Occipital lobe (tissue), 2 donors: ENCODE data around the gene TNNI2. TPM values are rescaled to one million over a fixed set of nuclear protein-coding genes. Genes with fewer than 3 reads are reported as not detected.

Experiments used
- DNase-seq: peaks from one replicate; lab custom pipeline; 2025; lab: John Stamatoyannopoulos, UW
- total RNA-seq: library from RNA; depleted of rRNA; stranded (reverse); fragments of >200 nt; gene quantifications from one replicate; pipeline ENCODE4 v1.2.3, GENCODE V29; 2014

Gene TNNI2
- total RNA-seq, 1 donor from 2014 or later = 0.62 TPM

DNA sequence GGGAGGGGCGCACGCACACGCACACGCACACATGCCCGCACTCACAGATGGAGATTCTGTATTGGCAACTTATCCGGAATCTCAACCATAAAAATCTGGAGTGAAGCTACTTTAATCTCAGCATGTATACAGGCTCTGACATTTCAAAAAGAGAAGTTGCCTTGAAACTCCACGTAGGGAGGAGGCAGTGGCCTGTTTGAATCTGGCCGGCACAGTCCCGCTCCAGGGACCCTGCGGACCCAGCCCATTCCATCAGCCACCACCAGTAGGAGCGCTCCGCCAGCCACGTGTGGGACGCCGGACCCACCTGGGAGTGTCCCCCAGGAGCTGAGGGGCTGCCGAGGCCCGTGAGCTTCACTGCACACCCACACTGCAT is 5.9 kb upstream of the TNNI2 start:
- DNase-seq = no peak

DNA sequence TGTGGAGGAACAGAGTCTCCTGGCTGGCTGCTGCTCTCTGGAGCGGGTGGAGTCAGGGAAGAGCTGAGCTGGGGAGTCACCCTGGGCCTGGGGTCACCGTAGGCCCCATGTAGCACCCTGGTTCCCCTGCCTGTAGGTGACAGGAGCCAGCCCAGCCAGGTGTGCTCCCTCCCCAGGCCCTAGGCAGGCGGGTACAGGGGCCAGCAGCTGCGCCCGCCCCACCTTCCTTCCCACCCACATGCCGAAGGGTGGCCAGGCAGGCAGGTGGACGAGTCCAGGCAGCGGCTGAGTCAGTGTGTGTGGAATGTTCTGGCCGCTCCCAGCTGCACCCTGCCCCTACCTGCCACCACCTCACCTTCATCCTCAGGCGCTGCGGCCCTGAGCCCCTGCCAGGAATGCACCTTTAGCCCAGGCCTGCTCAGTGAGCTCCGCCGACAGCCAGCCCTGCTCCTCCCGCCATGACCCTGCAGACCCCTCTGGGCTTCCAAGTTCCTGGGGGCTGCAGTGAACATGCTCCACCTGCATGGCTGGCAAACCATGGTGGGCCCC is 4.6 kb upstream of the TNNI2 start:
- DNase-seq = no peak

DNA sequence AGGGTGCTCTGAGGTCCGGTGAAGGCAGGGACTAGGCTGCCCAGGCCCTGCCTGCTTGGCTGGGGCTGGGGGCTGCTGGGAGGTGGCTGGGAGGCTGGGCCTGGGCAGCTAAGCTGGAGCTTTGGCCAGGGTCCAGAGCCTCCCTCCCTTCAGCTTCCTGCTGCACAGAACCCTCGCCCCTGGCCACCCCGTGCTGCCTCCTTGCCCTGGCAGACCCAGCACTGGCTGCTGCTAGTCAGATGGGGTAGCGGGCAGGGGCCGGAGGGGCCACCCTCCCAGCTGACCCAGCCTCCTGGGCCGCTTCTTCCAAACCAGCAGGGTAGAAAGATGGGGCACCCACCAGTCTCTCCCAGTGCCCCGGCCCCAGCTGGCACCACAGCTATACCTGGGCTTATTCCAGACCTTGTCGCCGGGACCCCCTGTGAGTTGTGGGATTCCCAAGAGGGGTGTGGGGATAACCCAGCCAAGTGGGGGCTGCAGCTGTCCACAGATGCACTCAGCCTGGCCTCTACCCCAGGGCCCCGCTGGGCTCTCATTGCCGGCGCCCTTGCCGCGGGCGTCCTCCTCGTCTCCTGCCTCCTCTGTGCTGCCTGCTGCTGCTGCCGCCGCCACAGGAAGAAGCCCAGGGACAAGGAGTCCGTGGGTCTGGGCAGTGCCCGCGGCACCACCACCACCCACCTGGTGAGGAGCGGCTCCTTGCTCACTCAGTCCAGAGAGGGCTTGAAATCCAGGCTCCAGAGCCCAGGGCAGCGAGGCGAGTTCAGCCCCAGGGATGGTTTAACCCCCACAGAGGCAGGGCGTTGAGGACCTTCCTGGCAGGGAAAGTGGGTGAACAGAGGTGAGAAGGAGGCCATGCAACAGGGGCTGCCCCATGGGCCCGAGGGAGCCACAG is 3.8 kb upstream of the TNNI2 start, which contains the start of gene SYT8:
Gene SYT8 (plus strand): TSS at position 212 of the 892 bp plus-strand sequence. CDS start 116 bp downstream, at position 328.
- DNase-seq = no peak

DNA sequence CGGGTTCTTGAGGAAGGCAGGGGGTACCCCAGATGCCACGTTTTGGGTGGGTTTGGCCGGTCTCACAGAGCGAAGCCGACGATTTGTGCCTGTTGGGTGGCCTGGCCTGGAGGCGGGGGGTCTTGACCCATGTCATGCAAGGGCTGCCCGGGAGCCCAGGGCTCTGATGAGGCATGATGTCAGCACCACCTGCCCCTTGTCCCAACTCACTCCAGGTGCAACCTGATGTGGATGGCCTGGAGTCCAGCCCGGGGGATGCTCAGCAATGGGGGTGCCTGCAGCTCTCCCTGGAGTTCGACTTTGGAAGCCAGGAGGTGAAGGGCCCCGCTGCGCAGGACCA is 3.1 kb upstream of the TNNI2 start:
- no peak for DNase-seq

DNA sequence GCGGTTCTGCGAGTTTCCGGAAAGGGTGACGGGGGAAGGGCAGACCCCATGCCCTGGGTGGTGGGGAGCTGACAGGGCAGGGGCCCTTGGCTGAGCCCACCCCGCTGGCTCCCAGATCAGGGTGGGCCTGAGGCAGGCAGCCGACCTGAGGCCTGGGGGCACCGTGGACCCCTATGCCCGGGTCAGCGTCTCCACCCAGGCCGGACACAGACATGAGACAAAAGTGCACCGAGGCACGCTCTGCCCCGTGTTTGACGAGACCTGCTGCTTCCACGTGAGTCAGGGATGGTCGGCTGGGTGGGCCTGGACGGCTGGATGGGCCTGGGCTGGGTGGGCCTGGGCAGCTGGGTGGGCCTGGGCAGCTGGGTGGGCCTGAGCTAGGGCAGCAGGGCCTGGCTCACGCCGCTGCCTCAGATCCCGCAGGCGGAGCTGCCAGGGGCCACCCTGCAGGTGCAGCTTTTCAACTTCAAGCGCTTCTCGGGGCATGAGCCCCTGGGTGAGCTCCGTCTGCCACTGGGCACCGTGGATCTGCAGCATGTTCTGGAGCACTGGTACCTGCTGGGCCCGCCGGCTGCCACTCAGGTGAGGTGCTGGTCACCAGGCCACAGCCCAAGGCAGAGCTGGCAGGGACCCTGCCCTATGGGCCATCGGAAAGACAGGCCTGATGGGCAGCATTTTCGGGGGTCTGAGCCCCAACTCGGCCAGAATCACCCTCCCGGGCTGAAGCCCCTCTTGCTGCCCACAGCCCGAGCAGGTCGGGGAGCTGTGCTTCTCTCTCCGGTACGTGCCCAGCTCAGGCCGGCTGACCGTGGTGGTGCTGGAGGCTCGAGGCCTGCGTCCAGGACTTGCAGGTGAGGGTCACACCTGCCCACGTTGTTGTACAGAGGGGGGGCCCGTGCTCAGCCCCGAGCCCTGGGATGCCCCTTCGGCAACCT is 2.5 kb upstream of the TNNI2 start:
- DNase-seq = no peak

DNA sequence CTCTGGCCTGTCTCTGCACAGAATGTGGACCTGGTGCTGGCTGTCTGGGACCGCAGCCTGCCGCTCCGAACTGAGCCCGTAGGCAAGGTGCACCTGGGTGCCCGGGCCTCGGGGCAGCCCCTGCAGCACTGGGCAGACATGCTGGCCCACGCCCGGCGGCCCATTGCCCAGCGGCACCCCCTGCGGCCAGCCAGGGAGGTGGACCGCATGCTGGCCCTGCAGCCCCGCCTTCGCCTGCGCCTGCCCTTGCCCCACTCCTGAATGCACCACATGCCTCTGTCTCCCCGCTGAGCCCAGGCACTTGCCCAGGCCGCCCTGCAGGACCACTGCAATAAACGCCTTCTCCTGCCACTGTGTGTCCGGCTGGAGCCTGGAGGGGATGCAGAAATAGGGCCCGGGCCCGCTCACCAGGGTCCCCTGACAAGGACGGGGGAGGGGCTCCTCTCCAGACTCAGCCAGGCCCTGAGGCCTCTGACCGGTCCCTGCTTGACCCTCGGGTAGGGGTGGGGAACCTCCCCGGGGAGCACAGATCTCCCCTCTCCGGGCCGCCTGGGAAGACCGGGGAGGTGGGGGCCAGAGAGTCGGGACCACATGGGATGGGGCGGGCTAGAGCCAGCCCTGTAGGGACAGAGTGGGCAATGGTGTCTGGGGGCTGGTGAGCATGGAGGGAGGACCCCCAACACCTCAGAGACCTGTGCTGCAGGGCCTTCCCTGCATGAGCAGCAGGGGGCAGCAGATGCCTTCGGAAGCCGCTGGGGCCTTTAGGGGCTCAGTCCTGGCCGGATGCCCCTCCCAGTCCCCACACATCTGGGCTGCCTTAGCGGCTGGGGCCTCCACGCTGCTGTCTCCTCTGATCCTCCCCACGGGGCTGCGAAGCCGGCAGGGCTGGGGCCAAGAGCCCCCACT is 1.4 kb upstream of the TNNI2 start:
- DNase-seq = no peak

DNA sequence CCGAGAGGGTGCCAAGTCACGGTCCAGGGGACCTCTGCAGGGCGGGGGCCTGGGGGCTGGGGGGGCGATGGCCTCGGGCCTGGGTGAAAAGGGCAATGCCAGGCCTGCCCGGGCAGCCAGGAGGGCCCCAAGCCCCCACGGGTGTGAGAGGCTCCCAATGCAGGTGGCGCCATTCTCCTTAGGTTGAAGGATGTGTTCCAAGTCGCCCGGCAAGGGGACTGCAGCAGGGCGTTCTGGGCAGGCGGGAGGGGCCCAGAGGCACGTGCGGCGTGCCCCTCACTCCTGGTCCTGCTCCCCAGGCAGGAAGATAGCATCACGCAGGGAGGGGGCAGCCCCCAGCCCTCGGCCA is 730 bp upstream of the TNNI2 start:
- no peak for DNase-seq

DNA sequence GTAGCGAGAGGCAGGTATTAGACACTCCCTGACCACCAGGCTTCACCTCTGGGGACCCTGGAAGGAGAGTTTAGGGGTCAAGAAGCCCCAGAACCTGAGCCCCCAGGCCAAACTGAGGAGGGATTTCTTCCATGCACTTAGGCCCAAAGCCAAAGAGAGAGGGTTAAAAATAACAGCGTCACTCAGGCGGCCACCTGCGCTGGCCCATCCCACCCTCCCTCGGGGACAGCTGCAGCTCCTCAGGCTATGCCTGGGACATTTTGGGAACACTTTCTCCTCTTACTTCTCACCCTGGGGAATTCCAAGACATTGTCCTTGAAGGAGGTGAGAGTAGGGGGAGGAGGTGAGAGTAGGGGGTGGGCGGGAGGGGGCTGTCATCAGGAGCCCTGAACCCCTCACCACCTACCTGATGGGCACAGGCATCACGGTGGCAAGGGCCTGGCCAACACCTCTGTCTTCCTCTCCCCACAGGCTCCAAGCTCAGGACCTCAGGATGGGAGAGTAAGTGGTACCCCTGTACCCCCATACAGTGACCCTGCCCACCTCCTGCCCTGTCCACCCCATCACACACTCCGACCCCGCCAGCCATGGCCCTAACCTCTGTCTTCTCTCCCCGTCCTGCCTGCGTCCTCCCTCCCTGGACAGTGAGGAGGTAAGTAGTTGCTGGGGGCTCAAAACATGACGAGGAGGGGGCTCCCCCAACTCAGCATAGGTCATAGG is 583 bp downstream of the TNNI2 start:
- DNase-seq = no peak

DNA sequence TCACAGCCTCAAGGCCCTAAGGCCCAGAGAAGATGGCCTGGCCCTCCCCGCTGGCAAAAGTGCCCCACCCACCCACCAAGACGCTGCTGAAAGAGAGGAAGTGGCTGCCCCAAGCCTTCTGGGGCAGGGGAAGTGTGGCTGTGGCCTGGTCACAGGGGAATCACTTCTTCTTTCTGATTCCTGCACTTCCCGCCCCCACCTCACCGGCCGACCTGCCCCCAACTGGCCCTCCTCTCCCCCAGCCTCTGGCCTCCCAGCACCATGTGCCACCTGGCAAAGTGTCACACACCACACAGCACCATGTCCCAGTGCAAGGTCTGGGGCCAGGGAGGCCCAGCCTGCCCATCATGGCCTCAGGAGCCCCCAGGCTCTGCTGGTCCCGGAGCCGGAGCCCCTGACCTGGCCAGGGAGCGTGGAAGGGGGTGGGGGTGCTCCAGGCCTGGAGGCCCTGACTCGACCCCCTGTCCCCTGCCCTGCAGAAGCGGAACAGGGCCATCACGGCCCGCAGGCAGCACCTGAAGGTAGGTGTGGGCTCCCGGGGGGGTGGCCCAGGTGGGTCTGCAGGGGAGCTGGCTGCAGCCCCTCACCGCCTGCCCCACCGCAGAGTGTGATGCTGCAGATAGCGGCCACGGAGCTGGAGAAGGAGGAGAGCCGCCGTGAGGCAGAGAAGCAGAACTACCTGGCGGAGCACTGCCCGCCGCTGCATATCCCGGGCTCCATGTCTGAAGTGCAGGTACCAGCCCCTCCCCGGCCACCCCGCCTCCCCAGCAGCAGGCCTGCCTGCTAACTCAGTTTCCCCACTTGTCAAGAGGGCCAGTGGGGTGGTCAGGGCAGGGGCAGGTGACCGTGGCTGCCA is 1.4 kb downstream of the TNNI2 start:
- DNase-seq = no peak

DNA sequence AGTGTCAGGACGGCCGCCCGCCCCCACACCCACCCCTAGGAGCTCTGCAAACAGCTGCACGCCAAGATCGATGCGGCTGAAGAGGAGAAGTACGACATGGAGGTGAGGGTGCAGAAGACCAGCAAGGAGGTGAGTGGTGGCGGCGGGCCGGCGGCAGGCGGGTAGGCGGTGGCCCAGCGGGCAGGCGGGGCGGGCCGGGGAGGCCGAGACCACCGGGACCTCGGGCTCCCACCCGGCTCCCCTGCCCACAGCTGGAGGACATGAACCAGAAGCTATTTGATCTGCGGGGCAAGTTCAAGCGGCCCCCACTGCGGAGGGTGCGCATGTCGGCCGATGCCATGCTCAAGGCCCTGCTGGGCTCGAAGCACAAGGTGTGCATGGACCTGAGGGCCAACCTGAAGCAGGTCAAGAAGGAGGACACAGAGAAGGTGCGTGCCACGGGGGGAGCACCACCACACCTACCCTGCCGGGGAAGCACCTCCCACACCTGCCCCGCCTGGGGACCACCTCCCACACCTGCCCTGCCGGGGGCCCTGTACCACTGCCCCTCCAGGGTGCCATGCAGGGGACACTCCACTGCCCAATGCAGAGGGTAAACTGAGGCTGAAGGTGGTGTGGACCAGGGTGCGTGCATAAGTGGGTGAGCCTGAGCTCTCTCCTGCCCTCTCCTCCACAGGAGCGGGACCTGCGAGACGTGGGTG is 2.1 kb downstream of the TNNI2 start:
- no peak for DNase-seq

DNA sequence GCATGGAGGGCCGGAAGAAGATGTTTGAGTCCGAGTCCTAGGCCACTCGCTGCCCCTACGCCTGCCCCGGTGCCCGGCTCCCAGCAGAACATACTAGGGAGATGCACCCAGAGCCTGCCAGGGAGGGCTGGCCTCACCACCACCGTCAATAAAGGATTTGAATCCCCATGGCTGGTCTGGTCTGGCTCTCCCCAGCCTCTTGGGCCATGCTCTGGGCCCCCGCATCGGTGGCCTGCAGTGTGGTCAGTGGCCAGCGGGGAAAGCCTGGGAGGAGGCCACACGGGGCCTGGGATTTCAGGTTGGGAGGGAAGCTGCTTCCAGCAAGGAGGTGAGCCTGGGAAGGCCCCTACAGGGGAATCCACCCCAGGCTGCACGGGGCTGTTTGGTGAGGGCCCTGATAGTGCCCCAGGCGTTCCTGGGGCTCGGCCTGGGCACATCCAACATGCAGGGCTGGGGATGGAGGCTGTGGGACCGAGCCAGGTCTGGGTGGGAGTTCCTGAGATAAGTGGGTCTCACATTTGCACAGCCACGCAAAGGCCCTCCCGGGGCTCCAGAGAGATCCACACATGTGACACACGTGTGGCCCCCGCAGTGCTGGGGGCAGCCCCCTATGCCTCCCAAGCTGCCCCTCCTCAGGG is 2.8 kb downstream of the TNNI2 start:
- DNase-seq = no peak

DNA sequence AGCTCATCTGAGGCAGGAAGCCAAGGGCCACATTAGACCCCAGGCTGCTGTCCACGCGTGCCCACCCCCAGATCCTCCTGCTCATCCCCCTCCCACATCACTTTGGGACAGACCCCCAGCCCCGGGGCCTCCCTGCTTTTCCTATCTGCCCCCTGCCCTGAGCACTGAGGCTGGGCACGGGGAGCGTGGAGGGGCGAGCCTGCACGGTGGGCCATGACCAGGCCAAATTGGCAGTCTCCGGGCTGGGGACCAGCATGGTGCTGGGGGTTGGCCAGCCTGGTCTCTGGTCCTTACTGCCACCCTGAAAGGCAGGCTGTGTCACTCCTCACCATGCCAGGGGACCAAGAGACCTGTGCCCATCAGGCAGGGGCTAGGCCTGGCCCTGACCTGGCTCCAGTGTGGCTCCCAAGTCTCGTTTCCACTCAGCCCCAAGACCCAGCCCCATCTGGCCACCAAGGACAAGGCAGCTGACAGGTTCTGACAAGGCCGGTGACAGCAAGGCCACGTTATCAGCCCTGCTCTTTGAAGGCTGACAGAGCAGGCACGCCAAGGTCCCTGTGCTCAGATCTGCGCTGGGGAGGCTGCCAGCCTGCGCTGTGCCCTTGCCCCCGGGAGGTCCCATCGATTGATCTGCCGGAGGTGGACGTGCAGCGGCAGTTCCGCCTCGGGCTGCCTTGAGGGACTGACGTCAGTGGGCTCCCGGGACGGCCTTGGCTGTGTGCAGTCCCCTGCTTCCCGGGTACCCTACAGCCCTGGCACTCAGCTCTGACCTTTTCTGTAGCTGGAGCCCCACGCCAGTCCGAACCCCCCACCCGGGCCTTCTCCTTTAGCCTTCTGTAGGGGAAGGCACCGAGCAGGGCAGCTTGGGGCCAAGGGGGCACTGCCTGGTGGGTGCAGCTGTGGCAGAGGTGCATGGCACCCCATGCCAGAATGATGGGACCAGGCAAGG is 3.6 kb downstream of the TNNI2 start:
- DNase-seq = no peak

DNA sequence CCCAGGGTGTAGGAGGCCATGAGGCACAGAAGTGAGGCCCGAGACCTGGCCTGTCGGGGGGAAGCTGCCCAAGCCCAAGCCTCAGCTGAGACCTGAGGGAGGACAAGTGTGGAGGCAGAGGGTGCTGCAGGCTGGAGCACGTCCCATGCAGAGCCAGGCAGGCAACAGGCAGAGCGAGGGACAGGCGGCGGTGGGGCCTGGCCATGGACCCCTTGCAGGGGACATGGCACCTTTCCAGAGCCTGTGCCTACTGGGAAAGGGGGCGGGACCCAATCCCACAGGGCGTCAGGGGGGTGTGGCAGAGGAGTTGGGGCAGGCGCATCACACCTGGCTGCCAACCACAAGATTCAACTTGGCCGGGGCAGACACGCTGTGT is 4.3 kb downstream of the TNNI2 start:
- DNase-seq = no peak

DNA sequence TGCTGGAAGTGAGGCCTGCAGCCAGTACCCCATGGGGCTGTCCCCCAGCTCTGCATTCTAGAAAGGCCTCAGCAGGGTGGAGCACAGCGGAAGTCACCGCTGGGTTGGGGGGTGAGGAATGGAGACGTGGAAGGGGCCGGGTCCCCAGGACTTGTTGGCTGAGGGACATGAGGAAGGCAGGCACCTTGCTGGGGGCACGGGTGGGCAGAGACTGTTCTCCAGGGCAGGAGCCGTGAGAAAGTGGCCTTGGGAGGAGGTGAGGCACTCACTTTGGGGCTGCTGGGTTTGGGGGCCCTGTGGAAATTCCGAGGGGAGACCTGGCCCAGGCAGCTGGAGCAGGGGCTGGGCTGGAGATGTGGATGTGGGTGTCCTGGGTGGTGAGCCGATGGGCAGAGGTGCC is 5.0 kb downstream of the TNNI2 start:
- no peak for DNase-seq

DNA sequence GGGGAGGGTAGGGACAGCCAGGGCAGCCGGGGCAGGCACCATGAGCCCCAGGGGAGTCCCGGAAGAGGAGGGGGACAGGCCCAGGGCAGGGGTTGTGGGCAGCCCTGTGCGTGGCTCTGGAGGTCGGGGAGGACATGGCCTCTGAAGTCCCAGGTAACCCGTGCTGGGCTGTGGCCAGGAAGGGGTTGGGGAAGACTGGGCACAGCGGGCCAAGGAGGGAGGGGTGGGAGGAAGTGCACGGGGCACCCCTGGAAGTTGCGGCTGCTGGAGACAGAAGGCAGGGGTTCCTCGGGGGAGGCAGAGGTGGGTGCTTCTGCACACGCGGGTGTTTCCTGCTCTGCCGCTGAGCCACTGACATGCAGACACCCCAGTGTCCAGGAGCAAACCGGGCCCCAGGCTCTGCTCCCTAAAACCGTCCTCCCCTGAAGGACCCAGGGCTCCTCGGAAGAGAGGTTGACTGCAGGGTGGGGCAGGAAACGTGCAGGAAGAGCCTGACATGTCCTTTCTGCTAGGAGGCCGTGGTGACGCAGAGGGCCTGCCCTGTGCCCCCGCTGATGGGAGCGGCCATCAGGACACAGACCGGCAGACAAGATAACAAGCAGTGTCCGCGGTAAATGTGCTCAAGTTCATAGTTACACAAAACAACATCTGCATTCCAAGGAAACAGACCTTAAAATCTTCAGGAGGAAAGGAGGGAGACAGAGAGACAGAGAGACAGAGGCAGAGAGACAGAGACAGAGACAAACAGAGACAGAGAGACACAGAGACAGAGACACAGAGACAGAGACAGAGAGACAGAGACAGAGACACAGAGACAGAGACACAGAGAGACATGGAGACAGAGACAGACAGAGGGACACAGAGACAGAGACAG is 5.7 kb downstream of the TNNI2 start:
- no peak for DNase-seq

DNA sequence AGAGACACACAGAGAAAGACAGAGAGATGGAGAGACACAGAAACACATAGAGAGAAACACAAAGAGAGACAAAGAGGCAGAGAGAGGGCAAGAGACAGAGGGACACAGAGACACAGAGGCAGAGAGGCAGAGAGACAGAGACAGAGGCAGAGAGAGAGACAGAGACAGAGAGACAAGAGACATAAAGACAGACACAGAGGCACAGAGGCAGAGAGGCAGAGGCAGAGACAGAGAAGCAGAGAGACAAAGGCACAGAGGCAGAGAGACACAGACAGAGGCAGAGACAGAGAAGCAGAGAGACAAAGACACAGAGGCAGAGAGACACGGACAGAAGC is 6.3 kb downstream of the TNNI2 start:
- no peak for DNase-seq
